PFSK-1 (cell line): Measurements from ENCODE around the gene GART.

Experiments
- FOXP2 ChIP-seq: optimal IDR thresholded peaks from 2 replicates; pipeline ENCODE3; 2011; ENCODE audit warnings: borderline replicate concordance, control low read depth, inconsistent platforms; ENCODE audit not compliant: insufficient read depth; ENCODE audit errors: extremely low read length, extremely low read depth
- POLR2AphosphoS5 ChIP-seq: IDR thresholded peaks from 2 replicates; pipeline ENCODE4 v1.6.1; 2012; ENCODE audit warnings: low read depth, mild to moderate bottlenecking, control low read depth, low read length, moderate library complexity
- REST ChIP-seq, 2 experiments: IDR thresholded peaks; 2 replicates each; pipeline versions ENCODE4 v1.6.1 to v1.8.0; 2011 to 2012; ENCODE audit warnings: low read depth in 2 of 2, low read length in 2 of 2, control low read depth in 1 of 2, inconsistent platforms in 1 of 2, mild to moderate bottlenecking in 1 of 2, moderate library complexity in 1 of 2; ENCODE audit not compliant: insufficient read depth in 1 of 2
- SIN3A ChIP-seq: IDR thresholded peaks from 2 replicates; pipeline ENCODE4 v1.6.1; 2012; ENCODE audit warnings: mild to moderate bottlenecking, low read length, moderate library complexity, borderline replicate concordance; ENCODE audit not compliant: insufficient read depth
- TAF1 ChIP-seq: IDR thresholded peaks from 2 replicates; pipeline ENCODE4 v1.6.1; 2012; ENCODE audit warnings: low read length, control low read depth, borderline replicate concordance; ENCODE audit not compliant: insufficient read depth

Gene GART

GRCh38 chr21:33549848-33550771 lies 8.2 kb upstream of the GART start:
- TF ChIP-seq REST (IDR thresholded peaks at IDR 0.05; ENCODE audit: insufficient read depth in 1 of 2, low read depth in 2 of 2, low read length in 2 of 2) (no peak), FOXP2 (no peak), POLR2AphosphoS5 (no peak), TAF1 (no peak), SIN3A (no peak)

- TF ChIP-seq FOXP2 (no peak), REST (IDR thresholded peaks at IDR 0.05; ENCODE audit: insufficient read depth in 1 of 2, low read depth in 2 of 2, low read length in 2 of 2) (no peak), SIN3A (no peak), POLR2AphosphoS5 (no peak), TAF1 (no peak)
Measured at GRCh38 chr21:33546086-33546485, 4.2 kb upstream of the GART start.

GRCh38 chr21:33544451-33545195 lies 2.7 kb upstream of the GART start:
- TF ChIP-seq POLR2AphosphoS5, result no peak; the same call in 1 of the 2 replicates

- TF ChIP-seq SIN3A (no peak), POLR2AphosphoS5 (no peak), REST (IDR thresholded peaks at IDR 0.05; ENCODE audit: insufficient read depth in 1 of 2, low read depth in 2 of 2, low read length in 2 of 2) (no peak), FOXP2 (no peak), TAF1 (no peak)
Measured at GRCh38 chr21:33543505-33544129, 1.7 kb upstream of the GART start.

DNA sequence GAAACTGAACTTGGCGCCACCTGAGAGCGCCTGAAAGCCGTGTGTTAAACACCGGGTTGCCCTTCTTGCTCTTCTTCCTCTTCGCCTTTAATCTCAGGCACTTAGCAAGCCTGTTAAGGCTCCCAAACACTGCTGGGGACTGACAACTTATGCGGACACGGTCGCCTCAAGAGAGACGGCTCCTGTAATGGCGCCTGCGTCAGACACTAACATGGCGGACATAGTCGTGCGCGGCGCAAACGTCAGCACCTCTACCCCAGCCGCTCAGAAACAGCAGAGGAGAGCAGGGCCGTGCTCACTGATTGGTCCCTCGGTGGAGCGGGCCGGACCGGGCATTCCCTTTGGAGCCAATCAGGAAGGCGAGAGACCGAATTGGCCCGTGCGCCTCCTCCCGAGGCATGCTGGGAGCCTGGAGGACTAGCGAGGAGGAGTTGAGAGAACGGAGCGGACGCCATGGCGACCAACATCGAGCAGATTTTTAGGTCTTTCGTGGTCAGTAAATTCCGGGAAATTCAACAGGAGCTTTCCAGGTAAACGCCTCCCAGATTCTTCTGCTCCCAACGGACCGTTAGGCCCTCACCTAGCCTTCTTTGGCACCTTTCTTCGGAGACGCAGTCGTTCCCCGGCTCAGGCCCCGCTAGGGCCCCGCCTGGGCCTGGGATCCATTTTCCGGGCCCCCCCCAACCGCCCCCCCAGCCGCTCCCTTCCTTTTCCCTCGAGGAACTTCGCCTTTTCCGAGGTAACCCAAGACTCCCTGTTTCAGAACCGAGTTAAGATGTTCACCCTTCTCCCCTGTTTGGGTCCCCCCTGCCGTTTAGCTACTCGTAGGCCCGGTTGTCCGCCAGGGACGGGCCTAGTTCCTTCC lies 955 bp upstream of the GART start, which contains the start of gene SON:
Gene SON, plus strand, starts transcription at position 399 of the 865 bp plus-strand sequence. Its CDS starts 55 bp downstream, at position 454.
- TF ChIP-seq FOXP2, result peak; percentile 35
- peak; percentile 79 for TF ChIP-seq TAF1
- TF ChIP-seq REST (IDR thresholded peaks at IDR 0.05; ENCODE audit: insufficient read depth in 1 of 2, low read depth in 2 of 2, low read length in 2 of 2), result no peak
- TF ChIP-seq POLR2AphosphoS5, result peak; percentile 93
- TF ChIP-seq SIN3A, result peak; percentile 14; the same call in 1 of the 2 replicates
